AML-193 (cell line): ENCODE data around the gene TBX2.
"Not testable (repeated sequence)": the region's sequence is repeated elsewhere in the genome, so short reads cannot be mapped to it uniquely, and the experiment has no call there.

Experiments
- DNase-seq, 2 experiments: peaks; one replicate each; lab custom pipeline; 2025; lab: John Stamatoyannopoulos, UW

TBX2 gene

GRCh38 chr17:61431594-61432311 lies 32.1 kb downstream of the TBX2 start:
- DNase-seq, result no peak

- no peak for DNase-seq
These were observed 36.6 kb downstream of the TBX2 start for GRCh38 chr17:61436273-61436672.

DNA sequence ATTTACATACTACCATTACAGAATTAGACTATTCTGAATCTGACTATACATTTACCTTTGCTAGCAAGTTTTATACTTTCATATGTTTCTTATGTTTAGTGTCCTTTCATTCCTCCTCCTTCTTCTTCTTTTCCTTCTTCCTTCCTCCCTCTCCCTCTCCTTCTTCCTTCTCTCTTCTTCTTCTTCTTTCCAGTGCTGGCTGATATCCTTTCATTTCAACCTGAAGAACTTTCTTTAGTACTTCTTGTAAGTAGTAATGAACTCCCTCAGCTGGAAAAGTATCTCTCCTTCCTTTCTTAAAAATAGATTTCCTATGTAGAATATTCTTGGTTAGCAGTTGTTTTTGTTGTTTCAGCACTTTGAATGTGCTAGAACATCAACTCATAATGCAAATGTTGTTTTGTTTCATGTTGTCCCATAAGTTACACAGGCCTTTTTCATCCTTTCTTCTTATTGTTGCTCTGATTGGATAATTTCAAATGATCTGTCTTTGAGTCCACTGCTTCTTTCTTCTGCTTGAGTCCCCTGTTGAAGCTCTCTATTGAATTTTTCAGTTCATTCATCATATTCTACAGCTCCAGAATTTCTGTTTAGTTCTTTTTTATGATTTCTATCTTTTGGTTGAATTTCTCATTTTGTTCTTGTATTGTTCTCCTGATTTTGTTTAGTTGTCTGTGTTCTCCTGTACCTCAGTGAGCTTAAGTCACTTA lies 37.5 kb downstream of the TBX2 start:
- DNase-seq, result no peak

DNA sequence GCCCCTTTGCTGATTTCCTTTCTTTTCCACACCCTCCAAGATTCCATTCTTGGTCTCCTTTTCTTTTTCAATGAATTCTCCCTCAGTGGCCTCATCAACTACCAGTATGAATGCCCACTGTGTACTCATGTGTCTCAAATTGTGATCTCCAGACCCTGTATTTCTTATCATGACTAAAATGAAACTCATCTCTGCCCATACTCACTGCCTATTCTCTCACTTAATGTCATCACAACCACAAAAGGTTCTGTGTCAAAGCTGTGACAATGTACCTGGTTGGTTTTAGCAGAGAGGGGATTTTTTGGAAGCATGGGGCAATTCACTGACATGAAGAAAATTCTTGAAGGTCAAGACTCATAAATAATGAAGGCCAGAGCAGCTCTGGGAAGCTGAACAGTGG lies 41.1 kb downstream of the TBX2 start:
- DNase-seq, result no peak

- DNase-seq, result not testable (repeated sequence)
These were observed 41.9 kb downstream of the TBX2 start for GRCh38 chr17:61441507-61441906.

DNA sequence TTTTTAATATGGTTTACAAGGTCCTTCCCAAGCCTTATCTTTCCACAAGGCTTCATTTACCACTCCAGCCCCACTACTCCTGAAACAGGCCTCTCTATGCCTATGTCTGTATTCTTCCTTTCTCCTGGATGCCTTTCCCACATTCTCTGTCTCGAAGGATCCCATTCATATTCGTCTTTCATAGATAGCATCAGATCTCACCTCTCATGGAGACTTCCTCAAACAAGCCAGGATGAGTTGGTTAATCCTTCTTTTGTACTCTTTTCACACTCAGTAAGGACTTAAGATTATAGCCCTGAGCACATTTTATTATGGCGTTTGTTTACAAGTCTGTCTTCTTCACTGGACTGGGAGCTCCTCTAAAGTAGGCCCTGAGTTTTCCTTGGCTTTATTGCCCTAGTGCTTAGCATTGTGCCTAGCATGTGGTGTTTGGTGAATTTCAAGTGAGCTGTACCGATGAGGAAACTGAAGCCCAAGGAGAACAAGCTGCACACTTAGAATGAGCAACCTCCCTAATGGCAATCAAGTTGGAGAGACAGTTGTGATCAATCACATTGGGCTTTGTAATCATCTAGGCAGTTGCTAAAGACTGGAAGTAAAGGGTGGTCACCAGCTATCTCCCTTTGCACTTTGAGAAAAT lies 42.6 kb downstream of the TBX2 start:
- no peak for DNase-seq

GRCh38 chr17:61442878-61443474 lies 43.3 kb downstream of the TBX2 start:
- no peak for DNase-seq

DNA sequence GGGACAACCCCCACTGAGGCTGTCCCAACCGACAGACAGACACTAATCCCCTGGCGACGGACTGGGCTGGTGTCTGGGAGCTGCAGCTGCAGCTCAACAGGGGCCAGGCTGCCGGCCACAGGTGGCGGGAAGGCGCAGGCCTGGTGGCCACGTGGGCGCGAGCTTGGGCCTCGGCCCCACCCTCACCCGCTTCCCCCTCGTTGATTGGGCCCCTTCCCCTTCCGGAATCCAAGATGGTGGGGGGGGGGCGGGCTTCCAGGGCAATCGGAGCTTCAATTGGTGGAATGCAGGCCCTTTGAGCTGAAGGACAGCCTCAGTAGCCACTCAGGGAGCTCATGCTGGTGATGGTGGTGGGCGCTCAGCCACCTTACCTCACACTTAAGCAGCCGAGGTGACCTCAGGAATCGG lies 43.8 kb downstream of the TBX2 start:
- no peak for DNase-seq

- DNase-seq, result no peak
These were observed 44.4 kb downstream of the TBX2 start for GRCh38 chr17:61444075-61444474.

DNA sequence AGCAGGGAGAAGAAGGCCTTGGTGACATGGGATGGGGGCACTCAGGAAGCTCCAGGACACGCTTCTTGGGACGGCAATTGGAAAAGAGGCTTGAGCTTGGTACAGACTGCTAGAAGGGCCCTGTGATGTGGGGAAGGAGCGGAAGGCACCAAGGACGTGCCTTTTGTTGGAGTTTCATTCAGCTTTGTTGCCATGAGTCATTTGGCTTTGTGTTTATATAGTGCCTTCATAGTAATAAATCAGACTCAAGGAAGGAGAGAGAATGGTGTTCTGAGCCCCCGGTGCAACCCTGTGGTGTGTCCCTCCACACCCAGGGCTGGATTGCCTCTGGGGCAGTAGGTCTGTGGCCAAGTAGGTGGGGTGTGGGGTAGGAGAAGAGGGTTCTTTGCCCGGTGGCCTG lies 45.2 kb downstream of the TBX2 start:
- no peak for DNase-seq

DNA sequence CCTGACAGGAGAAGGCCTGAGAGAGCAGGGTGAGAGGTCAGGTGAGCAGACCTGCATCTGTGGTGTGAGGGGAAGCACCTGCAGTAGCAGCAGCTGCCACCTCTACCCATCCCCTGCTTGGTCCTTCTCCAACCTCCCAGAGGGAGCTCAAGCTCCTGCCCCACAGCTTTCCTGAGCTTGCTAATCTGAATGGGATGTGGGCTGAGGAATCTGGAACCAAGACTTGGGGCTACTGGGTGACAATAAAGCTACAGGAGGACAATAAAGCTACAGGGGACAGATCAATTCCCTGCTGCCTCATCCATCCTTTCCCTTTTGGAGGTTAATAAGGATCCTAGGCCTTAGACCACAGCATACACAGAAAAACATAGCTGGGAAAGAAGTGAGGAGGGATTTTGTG lies 47.7 kb downstream of the TBX2 start:
- DNase-seq, result no peak

- no peak for DNase-seq
These were observed 48.4 kb downstream of the TBX2 start for GRCh38 chr17:61448042-61448441.

GRCh38 chr17:61449140-61449539 lies 49.5 kb downstream of the TBX2 start:
- not testable (repeated sequence) for DNase-seq

- no peak for DNase-seq
These were observed 50.3 kb downstream of the TBX2 start for GRCh38 chr17:61449707-61450640.

- DNase-seq, result no peak
These were observed 51.2 kb downstream of the TBX2 start for GRCh38 chr17:61450641-61451537.

- no peak for DNase-seq
These were observed 52.1 kb downstream of the TBX2 start for GRCh38 chr17:61451538-61452300.

DNA sequence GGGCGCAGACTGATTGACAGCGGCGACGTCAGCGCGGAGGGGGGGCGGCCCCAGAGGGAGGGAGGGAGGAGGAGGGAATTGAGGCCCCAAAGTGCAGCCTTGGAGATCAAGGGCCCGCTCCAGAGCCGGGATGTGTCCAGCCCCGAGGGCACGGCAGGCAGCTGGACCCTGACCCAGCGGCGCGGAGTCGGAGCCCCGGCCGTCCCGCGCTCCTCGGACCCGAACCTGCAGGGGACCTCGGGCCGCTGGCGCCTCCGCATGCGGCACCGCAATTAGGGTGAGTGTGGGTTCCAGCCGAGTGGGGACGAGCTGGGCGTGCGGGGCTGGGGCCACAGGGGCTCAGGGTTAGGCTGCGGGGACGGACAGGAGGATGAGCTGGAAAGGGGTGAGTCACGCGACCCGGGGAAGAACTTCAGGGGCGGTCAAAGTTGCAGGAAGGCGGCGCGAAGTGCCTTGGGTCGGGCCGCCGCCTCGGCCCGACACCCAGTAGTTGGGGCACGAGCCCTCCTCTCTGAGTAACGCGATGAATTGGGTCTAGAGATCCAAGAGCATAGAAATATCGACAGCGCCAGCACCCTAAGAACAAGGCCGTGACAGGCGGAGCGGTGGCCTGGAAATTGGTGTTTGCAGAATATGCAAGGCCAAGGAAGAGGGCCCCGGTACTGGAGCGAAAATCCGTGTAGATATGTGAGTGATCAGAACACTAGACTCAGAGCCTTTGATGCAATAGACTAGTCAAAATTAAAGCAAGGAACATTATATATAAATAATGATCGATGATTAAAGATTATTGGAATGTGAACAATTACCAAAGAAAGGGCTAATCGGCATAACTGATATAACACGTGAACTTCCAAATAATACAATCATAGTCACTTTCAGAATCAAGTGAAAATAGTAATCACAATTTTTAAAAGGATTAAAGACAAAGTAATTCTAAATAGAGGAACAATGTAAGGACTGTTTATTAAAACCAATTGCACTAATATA lies 53.0 kb downstream of the TBX2 start, which contains the start of gene TBX4:
TBX4 (plus strand) TSS at position 122 of the 990 bp plus-strand sequence. CDS start 4,069 bp downstream, outside the sequence.
- no peak for DNase-seq
